IMR-90 (cell line): ENCODE results near the gene CCDC182. TPM values are rescaled to one million over a fixed set of nuclear protein-coding genes. Genes with fewer than 3 reads are reported as not detected.

Source experiments
- ATAC-seq: fragments of 200-7000 bp; cut with Tn5 transposase; 2 replicates; pipeline ENCODE4 v1.9.1; 2020; ENCODE audit warnings: low read depth, mild to moderate bottlenecking, moderate library complexity
- BruUV-seq: library from RNA; stranded (reverse); fragments of 400-500 nt; replicated peaks from 2 replicates; lab custom pipeline; 2021; lab: Mats Ljungman, UMichigan
- CTCF ChIA-PET: fragments of 300-600 bp; formaldehyde crosslinking; extraction: SDS; loops from one replicate; lab custom pipeline; 2021; ENCODE audit warnings: antibody characterized with exemption; lab: Yijun Ruan, JAX
- POLR2A ChIA-PET: fragments of 300-600 bp; sonication (Branson Sonifier 250); formaldehyde crosslinking; loops from one replicate; lab custom pipeline; 2022; ENCODE audit warnings: antibody characterized with exemption; ENCODE audit not compliant: unreplicated experiment; lab: Charles Lee
- DNase-seq: peaks from one replicate; pipeline ENCODE4 v3.0.0; 2013
- H2AFZ ChIP-seq: replicated peaks from 2 replicates; pipeline ENCODE3; 2013; ENCODE audit warnings: low read length, mild to moderate bottlenecking; ENCODE audit not compliant: poor library complexity
- H2AK5ac ChIP-seq: 2 replicates; pipeline ENCODE4 v1.6.1; 2013; ENCODE audit warnings: low read depth, low read length, inconsistent platforms
- H2AK9ac ChIP-seq: replicated peaks from 2 replicates; pipeline ENCODE3; 2013; ENCODE audit warnings: mild to moderate bottlenecking, low read depth, low read length, moderate library complexity; ENCODE audit not compliant: poor library complexity
- H2BK120ac ChIP-seq: 2 replicates; pipeline ENCODE4 v1.6.1; 2013; ENCODE audit warnings: low read depth, low read length, inconsistent platforms
- H2BK15ac ChIP-seq: 3 replicates; pipeline ENCODE4 v1.6.1; 2013; ENCODE audit warnings: low read depth, low read length, inconsistent platforms
- H2BK20ac ChIP-seq: 2 replicates; pipeline ENCODE4 v1.6.1; 2013; ENCODE audit warnings: low read depth, mild to moderate bottlenecking, inconsistent platforms, low read length, moderate library complexity
- H2BK5ac ChIP-seq: 2 replicates; pipeline ENCODE4 v1.6.1; 2013; ENCODE audit warnings: mild to moderate bottlenecking, low read depth, low read length, inconsistent platforms; ENCODE audit not compliant: poor library complexity, severe bottlenecking
- H3K14ac ChIP-seq: replicated peaks from 2 replicates; pipeline ENCODE4 v1.6.1; 2013; ENCODE audit warnings: low read depth, low read length, inconsistent platforms
- H3K18ac ChIP-seq: 2 replicates; pipeline ENCODE4 v1.6.1; 2013; ENCODE audit warnings: low read depth, low read length, control low read depth
- H3K23ac ChIP-seq: 2 replicates; pipeline ENCODE4 v1.6.1; 2013; ENCODE audit warnings: low read depth, low read length, inconsistent platforms
- H3K27ac ChIP-seq: 2 replicates; pipeline ENCODE4 v1.5.1; 2013; ENCODE audit warnings: mild to moderate bottlenecking, control low read depth, low read length; ENCODE audit not compliant: insufficient read depth
- H3K27me3 ChIP-seq: 2 replicates; pipeline ENCODE4 v1.6.1; 2013; ENCODE audit warnings: low read length; ENCODE audit not compliant: control insufficient read depth, insufficient read depth
- H3K36me3 ChIP-seq: 2 replicates; pipeline ENCODE4 v1.6.1; 2013; ENCODE audit warnings: low read length, mixed read lengths; ENCODE audit not compliant: control insufficient read depth, insufficient read depth
- H3K4ac ChIP-seq: 2 replicates; pipeline ENCODE4 v1.6.1; 2013; ENCODE audit warnings: low read depth, low read length, inconsistent platforms
- H3K4me1 ChIP-seq: 2 replicates; pipeline ENCODE4 v1.6.1; 2013; ENCODE audit warnings: low read length, mixed read lengths; ENCODE audit not compliant: control insufficient read depth, insufficient read depth
- H3K4me2 ChIP-seq: 2 replicates; pipeline ENCODE4 v1.6.1; 2013; ENCODE audit warnings: low read depth, mild to moderate bottlenecking, control low read depth, low read length, moderate library complexity
- H3K4me3 ChIP-seq: 2 replicates; pipeline ENCODE4 v1.5.1; 2013; ENCODE audit warnings: low read depth, mild to moderate bottlenecking, control low read depth, low read length, moderate library complexity; ENCODE audit not compliant: insufficient read depth
- H3K56ac ChIP-seq: 2 replicates; pipeline ENCODE4 v1.6.1; 2013; ENCODE audit warnings: low read length, inconsistent platforms; ENCODE audit not compliant: insufficient read depth; ENCODE audit errors: extremely low read depth
- H3K79me1 ChIP-seq, 2 experiments: 2 replicates each; pipeline ENCODE4 v1.6.1; 2013; ENCODE audit warnings: low read length in 2 of 2, inconsistent platforms in 1 of 2, low read depth in 1 of 2
- H3K9ac ChIP-seq: 2 replicates; pipeline ENCODE4 v1.6.1; 2013; ENCODE audit warnings: low read depth, low read length, control low read depth
- H3K9me1 ChIP-seq: 2 replicates; pipeline ENCODE4 v1.6.1; 2013; ENCODE audit warnings: low read length, inconsistent platforms; ENCODE audit not compliant: insufficient read depth
- H3K9me3 ChIP-seq: 2 replicates; pipeline ENCODE4 v1.6.1; 2013; ENCODE audit warnings: low read length; ENCODE audit not compliant: control insufficient read depth, insufficient read depth
- H4K20me1 ChIP-seq: 2 replicates; pipeline ENCODE4 v1.6.1; 2013; ENCODE audit warnings: low read length, inconsistent platforms; ENCODE audit not compliant: insufficient read depth
- H4K5ac ChIP-seq: 2 replicates; pipeline ENCODE4 v1.6.1; 2013; ENCODE audit warnings: mild to moderate bottlenecking, low read depth, low read length, control low read depth
- H4K8ac ChIP-seq, 2 experiments: 2 replicates each; pipeline ENCODE4 v1.6.1; 2013; ENCODE audit warnings: low read depth in 2 of 2, low read length in 2 of 2, control low read depth in 1 of 2, inconsistent platforms in 1 of 2
- H4K91ac ChIP-seq: 2 replicates; pipeline ENCODE4 v1.6.1; 2013; ENCODE audit warnings: low read depth, low read length, inconsistent platforms; ENCODE audit not compliant: insufficient read depth
- BHLHE40 ChIP-seq: fragments of 150-350 bp; IDR thresholded peaks from 2 replicates; pipeline ENCODE4 v1.6.1; 2016; ENCODE audit warnings: mild to moderate bottlenecking, low read depth, low read length
- CEBPB ChIP-seq: IDR thresholded peaks from 2 replicates; pipeline ENCODE4 v1.6.1; 2012; ENCODE audit warnings: low read depth, low read length, improper control_type of control experiment
- CHD1 ChIP-seq: IDR thresholded peaks from 2 replicates; pipeline ENCODE4 v1.6.1; 2012; ENCODE audit warnings: low read depth, low read length, improper control_type of control experiment
- CTCF ChIP-seq: conservative IDR thresholded peaks from 2 replicates; pipeline ENCODE4 v1.5.1; 2012; ENCODE audit warnings: mild to moderate bottlenecking, low read depth, low read length, improper control_type of control experiment
- FOS ChIP-seq: fragments of 150-350 bp; IDR thresholded peaks from 2 replicates; pipeline ENCODE4 v1.6.1; 2016; ENCODE audit warnings: low read depth, low read length
- MAFK ChIP-seq: IDR thresholded peaks from 2 replicates; pipeline ENCODE4 v1.6.1; 2012; ENCODE audit warnings: low read depth, low read length, improper control_type of control experiment
- MAZ ChIP-seq: IDR thresholded peaks from 2 replicates; pipeline ENCODE4 v1.6.1; 2012; ENCODE audit warnings: low read depth, mild to moderate bottlenecking, low read length, improper control_type of control experiment, moderate library complexity, borderline replicate concordance
- MXI1 ChIP-seq: IDR thresholded peaks from 2 replicates; pipeline ENCODE4 v1.6.1; 2012; ENCODE audit warnings: low read depth, mild to moderate bottlenecking, low read length, moderate library complexity, borderline replicate concordance
- NFE2L2 ChIP-seq: fragments of 150-350 bp; IDR thresholded peaks from 2 replicates; pipeline ENCODE4 v1.6.1; 2016; ENCODE audit warnings: low read depth, mild to moderate bottlenecking, low read length
- POLR2A ChIP-seq: IDR thresholded peaks from 2 replicates; pipeline ENCODE4 v1.6.1; 2012; ENCODE audit warnings: mild to moderate bottlenecking, low read depth, low read length
- RAD21 ChIP-seq: IDR thresholded peaks from 2 replicates; pipeline ENCODE4 v1.6.1; 2012; ENCODE audit warnings: low read length, improper control_type of control experiment
- RCOR1 ChIP-seq: IDR thresholded peaks from 2 replicates; pipeline ENCODE4 v1.6.1; 2012; ENCODE audit warnings: mild to moderate bottlenecking, low read length, improper control_type of control experiment; ENCODE audit not compliant: insufficient replicate concordance
- RFX5 ChIP-seq: IDR thresholded peaks from 2 replicates; pipeline ENCODE4 v1.8.0; 2012; ENCODE audit warnings: low read depth, mild to moderate bottlenecking, low read length, moderate library complexity
- SMC3 ChIP-seq: fragments of 150-350 bp; IDR thresholded peaks from 2 replicates; pipeline ENCODE4 v1.6.1; 2016; ENCODE audit warnings: low read depth, mild to moderate bottlenecking, antibody characterized with exemption, low read length, moderate library complexity
- USF2 ChIP-seq: fragments of 150-350 bp; IDR thresholded peaks from 2 replicates; pipeline ENCODE4 v1.6.1; 2017; ENCODE audit warnings: mild to moderate bottlenecking, antibody characterized with exemption, low read length, low read depth
- WGBS, 2 experiments: methylation state at CpG; one replicate each; pipeline versions ENCODE4 v1.1.5 to v1.1.7; 2013; ENCODE audit warnings: missing lambda C conversion rate in 2 of 2; ENCODE audit not compliant: insufficient read length in 1 of 2; ENCODE audit errors: extremely low coverage in 2 of 2; 5-methylcytosine and 5-hydroxymethylcytosine counted together
- dilution Hi-C: fragments of 300-500 bp; cut with HindIII; formaldehyde crosslinking; loops from one replicate; pipeline ENCODE4 v1.14.3; 2018; ENCODE audit warnings: low sequenced_read_pairs; ENCODE audit not compliant: unreplicated experiment
- in situ Hi-C: fragments of 300-500 bp; cut with MboI; formaldehyde crosslinking; loops from 3 replicates; pipeline ENCODE4 v1.14.3; 2019; ENCODE audit warnings: low sequenced_read_pairs, inconsistent platforms, mixed read lengths
- intact Hi-C: fragments of 100-400 bp; cut with micrococcal nuclease; formaldehyde crosslinking; loops from 2 replicates; pipeline ENCODE4 v1.10.0; 2022
- polyA plus RNA-seq, 3 experiments: library from polyadenylated mRNA; depleted of rRNA; stranded (reverse); fragments of >200 nt; gene quantifications; 2 replicates each; pipeline ENCODE4 v1.2.3, GENCODE V29; 2012; ENCODE audit warnings: low replicate concordance in 1 of 3
- total RNA-seq: library from RNA; depleted of rRNA; stranded (reverse); fragments of >200 nt; gene quantifications from 2 replicates; pipeline ENCODE4 v1.2.3, GENCODE V29; 2012
- TF ChIP-seq, protein P1 (sequence below): fragments of 150-350 bp; IDR thresholded peaks from 2 replicates; pipeline ENCODE4 v1.6.1; 2016; ENCODE audit warnings: low read depth, mild to moderate bottlenecking, low read length, moderate library complexity, borderline replicate concordance

The CCDC182 gene
- total and polyA plus RNA-seq, 2 of the 4 experiments (the other 2 are of a cell fraction) = not detected

GRCh38 chr17:57715981-57716380 lies 29.1 kb downstream of the CCDC182 start:
- Histone ChIP-seq H3K9ac (no peak overlapping the region), H4K8ac (no peak overlapping the region), H4K20me1 (no peaks in the 10 kb centered on the region), H2BK20ac (no peak overlapping the region), H3K4me3 (no peak overlapping the region), H2BK5ac (no peak overlapping the region), H2AK9ac (no peak overlapping the region), H3K4ac (no peak overlapping the region), H3K23ac (no peak overlapping the region), H3K4me1 (no peaks in the 10 kb centered on the region), H3K27ac (no peak overlapping the region), H3K18ac (no peak overlapping the region), H3K79me1 (no peaks in the 10 kb centered on the region), H3K36me3 (no peaks in the 10 kb centered on the region), H3K14ac (no peak overlapping the region), H2BK15ac (no peak overlapping the region), H2AFZ (no peak overlapping the region), H3K27me3 (peaks cover 44% of the 10 kb centered on the region), H2BK120ac (no peak overlapping the region), H3K9me1 (no peaks in the 10 kb centered on the region), H2AK5ac (no peak overlapping the region), H4K5ac (no peak overlapping the region), H3K56ac (no peak overlapping the region), H3K4me2 (no peak overlapping the region), H4K91ac (no peak overlapping the region), H3K9me3 (no peaks in the 10 kb centered on the region)
- ATAC-seq (no peak), DNase-seq (no peak)
- dilution Hi-C loops = no loop called here
- CTCF ChIA-PET = no interaction called here
- POLR2A ChIA-PET = no interaction called here
- intact Hi-C loops = no loop called here
- BruUV-seq = no TSS peak
- TF ChIP-seq MXI1 = no peak
- TF ChIP-seq CEBPB = no peak
- TF ChIP-seq MAZ = no peak
- TF ChIP-seq FOS = no peak
- TF ChIP-seq, protein P1, sequence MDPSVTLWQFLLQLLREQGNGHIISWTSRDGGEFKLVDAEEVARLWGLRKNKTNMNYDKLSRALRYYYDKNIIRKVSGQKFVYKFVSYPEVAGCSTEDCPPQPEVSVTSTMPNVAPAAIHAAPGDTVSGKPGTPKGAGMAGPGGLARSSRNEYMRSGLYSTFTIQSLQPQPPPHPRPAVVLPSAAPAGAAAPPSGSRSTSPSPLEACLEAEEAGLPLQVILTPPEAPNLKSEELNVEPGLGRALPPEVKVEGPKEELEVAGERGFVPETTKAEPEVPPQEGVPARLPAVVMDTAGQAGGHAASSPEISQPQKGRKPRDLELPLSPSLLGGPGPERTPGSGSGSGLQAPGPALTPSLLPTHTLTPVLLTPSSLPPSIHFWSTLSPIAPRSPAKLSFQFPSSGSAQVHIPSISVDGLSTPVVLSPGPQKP = no peak
- TF ChIP-seq RAD21 = no peak
- no peak for TF ChIP-seq NFE2L2
- TF ChIP-seq CHD1 = no peak
- no peak for TF ChIP-seq BHLHE40
- TF ChIP-seq MAFK = no peak
- TF ChIP-seq RCOR1 = no peak
- no peak for TF ChIP-seq USF2
- TF ChIP-seq RFX5 = no peak
- TF ChIP-seq CTCF = no peak
- no peak for TF ChIP-seq SMC3
- no peak for TF ChIP-seq POLR2A
- in situ Hi-C loops = no loop called here
- no CpG with 5 or more reads among the region's 1 CpG for WGBS, 2 experiments
